Esophagus squamous epithelium (tissue), 4 donors: Measurements from ENCODE around the gene BCAR1.

Experiments used
- POLR2A ChIP-seq, 4 donors: fragments of 450-650 bp; IDR thresholded peaks; one replicate each; pipeline ENCODE4 v1.6.1; 2017; ENCODE audit warnings: antibody characterized with exemption in 4 of 4, mild to moderate bottlenecking in 4 of 4, moderate library complexity in 3 of 4
- TF ChIP-seq, protein P1 (sequence below), 6 experiments: fragments of 450-650 bp in 4 of 6; fragments of 200-600 bp in 2 of 6; sonication (generic) in 2 of 6; IDR thresholded peaks; one replicate each; pipeline ENCODE4 v1.5.1; 2016 to 2019; ENCODE audit warnings: antibody characterized with exemption in 6 of 6, mild to moderate bottlenecking in 4 of 6, moderate library complexity in 4 of 6

DNA sequence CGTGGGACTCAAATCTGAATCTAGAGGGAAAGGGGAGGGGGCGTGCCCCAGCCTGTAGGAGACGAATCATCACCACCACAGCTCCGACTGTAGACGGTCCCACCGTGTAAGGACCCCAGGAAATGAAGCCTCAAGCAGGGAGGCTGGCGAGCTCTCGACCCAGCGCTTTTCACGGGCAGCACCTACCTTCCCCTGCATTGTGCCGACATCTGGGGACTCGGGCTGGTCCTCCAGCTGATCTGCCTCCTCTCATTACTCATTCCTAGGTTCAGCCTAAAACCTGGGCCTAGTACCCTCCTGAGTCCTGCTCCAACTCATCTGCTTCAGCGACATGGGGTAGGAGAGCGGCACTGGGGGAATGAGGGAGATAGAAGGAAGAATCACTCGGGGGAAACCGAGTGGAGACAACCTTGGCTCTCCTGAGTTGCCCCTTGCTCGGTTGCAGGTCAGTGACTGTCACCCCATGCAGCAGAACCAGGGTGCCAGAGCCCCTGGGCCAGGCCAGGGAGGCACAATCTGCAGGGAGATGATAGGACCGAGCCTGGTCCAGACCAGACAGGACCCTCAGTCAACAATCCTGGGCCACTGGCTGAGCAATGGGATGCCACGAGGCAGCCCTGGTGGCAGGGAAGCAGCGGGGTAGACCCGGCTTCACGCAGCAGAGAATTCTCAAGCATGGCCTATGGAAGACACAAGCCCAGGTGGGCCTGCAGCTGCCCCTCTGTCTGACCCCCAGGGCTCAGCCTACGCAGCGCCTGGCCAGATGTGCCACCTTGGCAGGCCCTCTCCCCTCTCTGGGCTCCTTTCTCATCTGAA is 833 bp upstream of the BCAR1 start:
- TF ChIP-seq, protein P1, sequence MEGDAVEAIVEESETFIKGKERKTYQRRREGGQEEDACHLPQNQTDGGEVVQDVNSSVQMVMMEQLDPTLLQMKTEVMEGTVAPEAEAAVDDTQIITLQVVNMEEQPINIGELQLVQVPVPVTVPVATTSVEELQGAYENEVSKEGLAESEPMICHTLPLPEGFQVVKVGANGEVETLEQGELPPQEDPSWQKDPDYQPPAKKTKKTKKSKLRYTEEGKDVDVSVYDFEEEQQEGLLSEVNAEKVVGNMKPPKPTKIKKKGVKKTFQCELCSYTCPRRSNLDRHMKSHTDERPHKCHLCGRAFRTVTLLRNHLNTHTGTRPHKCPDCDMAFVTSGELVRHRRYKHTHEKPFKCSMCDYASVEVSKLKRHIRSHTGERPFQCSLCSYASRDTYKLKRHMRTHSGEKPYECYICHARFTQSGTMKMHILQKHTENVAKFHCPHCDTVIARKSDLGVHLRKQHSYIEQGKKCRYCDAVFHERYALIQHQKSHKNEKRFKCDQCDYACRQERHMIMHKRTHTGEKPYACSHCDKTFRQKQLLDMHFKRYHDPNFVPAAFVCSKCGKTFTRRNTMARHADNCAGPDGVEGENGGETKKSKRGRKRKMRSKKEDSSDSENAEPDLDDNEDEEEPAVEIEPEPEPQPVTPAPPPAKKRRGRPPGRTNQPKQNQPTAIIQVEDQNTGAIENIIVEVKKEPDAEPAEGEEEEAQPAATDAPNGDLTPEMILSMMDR (IDR thresholded peaks at IDR 0.05) = no peak
- no peak for TF ChIP-seq POLR2A (IDR thresholded peaks at IDR 0.05)
